Loucy (cell line): Measurements from ENCODE around the gene IGF1R.

Experiments
- H2AFZ ChIP-seq: fragments of 200-600 bp; sonication (generic); 2 replicates; pipeline ENCODE4 v1.6.0; 2016; ENCODE audit warnings: antibody characterized with exemption, mild to moderate bottlenecking, low read length, moderate library complexity
- H3F3A ChIP-seq: fragments of 200-600 bp; 2 replicates; pipeline ENCODE4 v1.6.0; 2016; ENCODE audit warnings: antibody characterized with exemption, low read depth, mild to moderate bottlenecking
- H3K27me3 ChIP-seq: fragments of 200-600 bp; sonication (generic); 2 replicates; pipeline ENCODE4 v1.6.1; 2014; ENCODE audit warnings: low read length, mild to moderate bottlenecking; ENCODE audit not compliant: insufficient read depth, poor library complexity, severe bottlenecking
- H3K36me3 ChIP-seq: fragments of 200-600 bp; sonication (generic); 2 replicates; pipeline ENCODE4 v1.6.1; 2016; ENCODE audit warnings: low read length; ENCODE audit not compliant: insufficient read depth
- H3K4me1 ChIP-seq: fragments of 200-600 bp; sonication (generic); 2 replicates; pipeline ENCODE4 v1.5.1; 2014; ENCODE audit warnings: low read length, mild to moderate bottlenecking; ENCODE audit not compliant: insufficient read depth, poor library complexity, severe bottlenecking
- H3K4me2 ChIP-seq: fragments of 200-600 bp; sonication (generic); 2 replicates; pipeline ENCODE4 v1.6.0; 2014; ENCODE audit warnings: antibody characterized with exemption, low read length, low read depth, mild to moderate bottlenecking; ENCODE audit not compliant: poor library complexity, severe bottlenecking
- H3K4me3 ChIP-seq: fragments of 200-600 bp; sonication (generic); 2 replicates; pipeline ENCODE4 v1.5.1; 2014; ENCODE audit warnings: low read length, mild to moderate bottlenecking, mixed read lengths; ENCODE audit not compliant: poor library complexity, severe bottlenecking
- H3K79me2 ChIP-seq: fragments of 200-600 bp; sonication (generic); 2 replicates; pipeline ENCODE4 v1.6.1; 2014; ENCODE audit warnings: low read length; ENCODE audit not compliant: insufficient read depth
- H3K9ac ChIP-seq: fragments of 200-600 bp; sonication (generic); 2 replicates; pipeline ENCODE4 v1.6.0; 2014; ENCODE audit warnings: mild to moderate bottlenecking, low read depth, low read length, moderate library complexity; ENCODE audit not compliant: poor library complexity, severe bottlenecking
- H3K9me2 ChIP-seq: fragments of 200-600 bp; sonication (generic); replicated peaks from 2 replicates; pipeline ENCODE4 v1.6.1; 2016; ENCODE audit warnings: low read depth, low read length, mixed read lengths
- H3K9me3 ChIP-seq: fragments of 200-600 bp; sonication (generic); 2 replicates; pipeline ENCODE4 v1.6.1; 2014; ENCODE audit warnings: mild to moderate bottlenecking, antibody characterized with exemption, low read length, low read depth; ENCODE audit not compliant: insufficient read depth
- H4K20me1 ChIP-seq: fragments of 200-600 bp; sonication (generic); 2 replicates; pipeline ENCODE4 v1.6.0; 2014; ENCODE audit warnings: antibody characterized with exemption, low read length, mild to moderate bottlenecking; ENCODE audit not compliant: insufficient read depth, poor library complexity, severe bottlenecking
- EZH2phosphoT487 ChIP-seq: fragments of 200-600 bp; IDR thresholded peaks from 2 replicates; pipeline ENCODE4 v1.6.1; 2018; ENCODE audit warnings: antibody characterized with exemption, mild to moderate bottlenecking, moderate library complexity, borderline replicate concordance
- TF ChIP-seq, protein P1 (sequence below): fragments of 200-600 bp; sonication (generic); conservative IDR thresholded peaks from 2 replicates; pipeline ENCODE4 v1.5.1; 2014; ENCODE audit warnings: mild to moderate bottlenecking, antibody characterized with exemption, low read length

IGF1R gene

DNA sequence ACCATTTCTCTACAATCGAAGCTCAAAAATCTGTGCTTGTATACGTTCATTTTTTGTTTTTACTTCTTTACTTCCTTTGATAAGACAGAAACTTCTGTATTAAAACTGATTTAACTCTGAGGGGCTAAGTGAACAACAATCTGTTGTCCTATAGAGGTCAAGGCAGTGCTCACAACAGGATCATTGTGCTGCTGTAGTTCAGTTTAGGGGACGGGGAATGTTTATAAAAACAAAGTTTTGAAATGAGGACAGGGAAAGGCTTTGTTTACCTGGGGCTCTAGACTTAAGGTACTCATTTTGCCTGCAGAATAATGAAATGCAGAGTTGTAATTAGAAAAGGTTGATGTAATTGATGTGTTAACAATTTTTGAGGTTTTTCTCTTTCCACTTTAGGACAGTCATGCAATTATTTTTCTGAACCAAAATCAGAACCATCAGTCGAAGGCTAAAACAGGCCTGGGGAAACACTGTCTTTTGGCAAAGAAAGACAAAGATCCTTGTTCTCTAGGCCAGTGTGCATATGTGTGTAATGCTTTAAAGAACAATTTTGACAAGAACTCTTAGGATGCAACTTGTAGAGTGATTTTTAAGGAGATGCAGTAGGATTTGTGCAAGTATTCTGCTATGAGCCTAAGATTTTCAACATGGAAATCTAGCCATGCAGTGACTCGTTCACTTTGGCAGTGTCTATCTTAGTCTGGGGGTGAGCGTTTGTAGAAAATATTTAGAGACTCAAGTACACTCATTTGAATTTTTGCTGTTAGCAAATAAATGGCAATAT, 194.0 kb downstream of the IGF1R start:
- Histone ChIP-seq H2AFZ (no peak overlapping the region), H3K9me3 (no peaks in the 10 kb centered on the region), H3K36me3 (no peaks in the 10 kb centered on the region), H3K4me1 (peaks cover 30% of the 10 kb centered on the region), H3K79me2 (peaks cover 44% of the 10 kb centered on the region; the same call in 1 of the 2 replicates), H3K9me2 (no peaks in the 10 kb centered on the region), H3K4me2 (no peak overlapping the region), H3K9ac (no peak overlapping the region), H3K4me3 (no peak overlapping the region), H4K20me1 (no peaks in the 10 kb centered on the region), H3F3A (no peaks in the 10 kb centered on the region; the same call in 1 of the 2 replicates), H3K27me3 (no peaks in the 10 kb centered on the region)
- TF ChIP-seq, protein P1, sequence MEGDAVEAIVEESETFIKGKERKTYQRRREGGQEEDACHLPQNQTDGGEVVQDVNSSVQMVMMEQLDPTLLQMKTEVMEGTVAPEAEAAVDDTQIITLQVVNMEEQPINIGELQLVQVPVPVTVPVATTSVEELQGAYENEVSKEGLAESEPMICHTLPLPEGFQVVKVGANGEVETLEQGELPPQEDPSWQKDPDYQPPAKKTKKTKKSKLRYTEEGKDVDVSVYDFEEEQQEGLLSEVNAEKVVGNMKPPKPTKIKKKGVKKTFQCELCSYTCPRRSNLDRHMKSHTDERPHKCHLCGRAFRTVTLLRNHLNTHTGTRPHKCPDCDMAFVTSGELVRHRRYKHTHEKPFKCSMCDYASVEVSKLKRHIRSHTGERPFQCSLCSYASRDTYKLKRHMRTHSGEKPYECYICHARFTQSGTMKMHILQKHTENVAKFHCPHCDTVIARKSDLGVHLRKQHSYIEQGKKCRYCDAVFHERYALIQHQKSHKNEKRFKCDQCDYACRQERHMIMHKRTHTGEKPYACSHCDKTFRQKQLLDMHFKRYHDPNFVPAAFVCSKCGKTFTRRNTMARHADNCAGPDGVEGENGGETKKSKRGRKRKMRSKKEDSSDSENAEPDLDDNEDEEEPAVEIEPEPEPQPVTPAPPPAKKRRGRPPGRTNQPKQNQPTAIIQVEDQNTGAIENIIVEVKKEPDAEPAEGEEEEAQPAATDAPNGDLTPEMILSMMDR, result no peak
- TF ChIP-seq EZH2phosphoT487, result no peak

DNA sequence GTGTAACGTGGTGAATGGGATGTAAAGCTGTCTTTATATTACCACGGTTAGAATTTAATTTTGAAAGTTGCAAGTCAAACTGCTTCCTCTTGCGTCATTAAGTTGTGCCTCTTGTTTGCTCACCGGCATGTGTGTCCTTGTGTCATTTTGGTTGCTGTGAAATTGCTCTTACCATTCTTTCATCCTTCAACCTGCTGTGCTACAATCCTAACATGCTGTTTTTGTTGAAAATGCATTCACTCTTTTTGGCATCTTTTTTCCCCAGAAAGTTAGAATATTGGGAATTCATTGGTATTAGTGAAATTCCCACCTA, 194.6 kb downstream of the IGF1R start:
- Histone ChIP-seq H2AFZ (no peak overlapping the region), H4K20me1 (no peaks in the 10 kb centered on the region), H3K27me3 (no peaks in the 10 kb centered on the region), H3K36me3 (no peaks in the 10 kb centered on the region), H3K4me3 (no peak overlapping the region), H3K9ac (no peak overlapping the region), H3F3A (no peaks in the 10 kb centered on the region; the same call in 1 of the 2 replicates), H3K4me1 (peaks cover 29% of the 10 kb centered on the region), H3K9me3 (no peaks in the 10 kb centered on the region), H3K79me2 (peaks cover 46% of the 10 kb centered on the region; the same call in 1 of the 2 replicates), H3K4me2 (no peak overlapping the region), H3K9me2 (no peaks in the 10 kb centered on the region)
- no peak for TF ChIP-seq EZH2phosphoT487
- TF ChIP-seq, protein P1, result no peak

DNA sequence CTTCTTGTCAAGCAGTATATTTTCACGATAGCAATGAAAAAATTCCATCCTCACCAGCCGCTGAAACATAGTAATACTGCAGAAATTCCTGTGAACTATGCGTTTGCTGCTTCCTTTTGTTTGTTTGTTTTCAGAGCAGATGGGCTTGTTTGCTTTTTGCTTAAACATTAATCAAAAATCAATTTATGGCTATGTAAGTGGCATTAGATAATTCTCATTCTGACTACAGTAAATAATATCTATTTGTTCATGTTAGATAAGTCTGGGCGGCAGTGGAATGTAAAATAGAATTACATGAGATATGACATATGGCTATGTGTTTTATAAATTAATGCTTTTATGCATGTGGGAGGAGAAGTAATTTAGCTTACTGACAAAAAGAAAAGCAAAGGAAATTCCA, 195.5 kb downstream of the IGF1R start:
- Histone ChIP-seq H3K4me2 (no peak overlapping the region), H2AFZ (no peak overlapping the region), H3K36me3 (no peaks in the 10 kb centered on the region), H3K9ac (no peak overlapping the region), H3K9me3 (no peaks in the 10 kb centered on the region), H3K79me2 (peaks cover 49% of the 10 kb centered on the region; the same call in 1 of the 2 replicates), H3K9me2 (no peaks in the 10 kb centered on the region), H3F3A (no peaks in the 10 kb centered on the region; the same call in 1 of the 2 replicates), H3K27me3 (no peaks in the 10 kb centered on the region), H4K20me1 (no peaks in the 10 kb centered on the region), H3K4me3 (no peak overlapping the region), H3K4me1 (peaks cover 25% of the 10 kb centered on the region)
- no peak for TF ChIP-seq EZH2phosphoT487
- TF ChIP-seq, protein P1, result no peak
